Fibroblast of villous mesenchyme (primary cell): Measurements from ENCODE around the gene EPB41L3. TPM values are rescaled to one million over a fixed set of nuclear protein-coding genes. Genes with fewer than 3 reads are reported as not detected.
A peak's percentile ranks its signal among the peaks of the same experiment; 100 is the strongest.

ENCODE experiments used
- DNase-seq: peaks from one replicate; pipeline ENCODE4 v3.0.0-alpha.2; 2010; ENCODE audit warnings: low read depth
- H3K4me3 ChIP-seq: 2 replicates; pipeline ENCODE4 v1.5.1; 2011; ENCODE audit warnings: low read depth, mild to moderate bottlenecking, low read length
- total RNA-seq: library from RNA; depleted of rRNA; stranded (reverse); fragments of >200 nt; gene quantifications from 2 replicates; pipeline ENCODE4 v1.2.3, GENCODE V29; 2012
- TF ChIP-seq, protein P1 (sequence below): IDR thresholded peaks from 2 replicates; pipeline ENCODE4 v1.5.1; 2012; ENCODE audit warnings: low read depth, mild to moderate bottlenecking, low read length; ENCODE audit not compliant: insufficient read depth

Gene EPB41L3
- total RNA-seq, 1 donor: 0.43 TPM

DNA sequence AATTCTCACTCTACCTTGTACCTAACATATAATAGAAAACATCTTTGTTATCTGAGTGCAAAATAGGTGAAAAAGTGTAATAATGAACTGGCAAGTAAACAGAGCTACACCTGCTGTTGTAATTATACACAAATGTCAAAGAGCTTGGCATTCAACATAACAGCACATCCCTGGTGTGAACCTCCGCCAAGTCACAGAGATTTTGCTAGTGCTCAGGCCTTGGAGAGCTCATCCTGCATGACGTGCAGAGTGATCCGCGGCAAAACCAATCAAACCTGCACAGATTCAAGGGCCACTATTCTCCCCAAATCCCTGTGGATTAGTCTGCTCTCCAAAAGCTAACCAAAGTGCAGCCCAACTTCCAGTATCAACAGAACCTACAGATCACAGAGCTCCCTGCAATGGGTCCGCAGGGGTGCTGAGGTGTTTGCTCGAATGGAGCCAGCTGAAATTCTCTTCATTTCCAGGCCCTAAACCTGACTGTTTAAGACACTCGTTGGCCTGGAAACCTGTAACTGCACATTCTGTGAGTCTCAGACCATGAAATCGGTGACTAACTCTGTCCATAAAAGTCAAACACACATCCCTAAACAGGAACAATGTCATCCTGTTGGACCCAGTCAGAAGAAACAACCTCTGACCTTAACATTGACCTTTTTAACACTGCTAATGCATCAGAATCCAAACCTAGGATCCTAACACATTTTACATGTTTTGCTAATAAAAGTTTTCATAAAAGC is 111.8 kb downstream of the EPB41L3 start:
- DNase-seq: no peak
- no peak overlapping the region for H3K4me3 ChIP-seq
- TF ChIP-seq, protein P1, sequence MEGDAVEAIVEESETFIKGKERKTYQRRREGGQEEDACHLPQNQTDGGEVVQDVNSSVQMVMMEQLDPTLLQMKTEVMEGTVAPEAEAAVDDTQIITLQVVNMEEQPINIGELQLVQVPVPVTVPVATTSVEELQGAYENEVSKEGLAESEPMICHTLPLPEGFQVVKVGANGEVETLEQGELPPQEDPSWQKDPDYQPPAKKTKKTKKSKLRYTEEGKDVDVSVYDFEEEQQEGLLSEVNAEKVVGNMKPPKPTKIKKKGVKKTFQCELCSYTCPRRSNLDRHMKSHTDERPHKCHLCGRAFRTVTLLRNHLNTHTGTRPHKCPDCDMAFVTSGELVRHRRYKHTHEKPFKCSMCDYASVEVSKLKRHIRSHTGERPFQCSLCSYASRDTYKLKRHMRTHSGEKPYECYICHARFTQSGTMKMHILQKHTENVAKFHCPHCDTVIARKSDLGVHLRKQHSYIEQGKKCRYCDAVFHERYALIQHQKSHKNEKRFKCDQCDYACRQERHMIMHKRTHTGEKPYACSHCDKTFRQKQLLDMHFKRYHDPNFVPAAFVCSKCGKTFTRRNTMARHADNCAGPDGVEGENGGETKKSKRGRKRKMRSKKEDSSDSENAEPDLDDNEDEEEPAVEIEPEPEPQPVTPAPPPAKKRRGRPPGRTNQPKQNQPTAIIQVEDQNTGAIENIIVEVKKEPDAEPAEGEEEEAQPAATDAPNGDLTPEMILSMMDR: no peak

DNA sequence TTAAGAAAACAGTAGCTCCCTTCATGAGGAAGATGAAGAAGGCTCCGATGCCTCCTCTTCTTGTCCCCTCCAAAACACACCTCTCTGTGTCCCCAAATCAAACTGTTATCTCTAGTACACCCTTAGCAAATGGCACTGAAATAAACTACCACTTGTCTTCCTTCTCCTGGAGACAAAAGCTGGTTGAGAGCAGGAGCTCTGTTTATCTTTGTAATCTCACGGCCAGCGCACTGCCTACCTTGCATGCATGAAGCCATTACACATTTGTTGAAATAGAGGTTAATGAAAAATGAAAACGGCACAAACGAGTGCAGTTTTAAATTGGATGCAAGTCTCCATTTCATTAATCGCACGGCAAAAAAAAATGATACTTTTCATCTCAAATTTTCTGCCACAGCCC is 113.7 kb downstream of the EPB41L3 start:
- no peak overlapping the region for H3K4me3 ChIP-seq
- DNase-seq: no peak
- TF ChIP-seq, protein P1: no peak

DNA sequence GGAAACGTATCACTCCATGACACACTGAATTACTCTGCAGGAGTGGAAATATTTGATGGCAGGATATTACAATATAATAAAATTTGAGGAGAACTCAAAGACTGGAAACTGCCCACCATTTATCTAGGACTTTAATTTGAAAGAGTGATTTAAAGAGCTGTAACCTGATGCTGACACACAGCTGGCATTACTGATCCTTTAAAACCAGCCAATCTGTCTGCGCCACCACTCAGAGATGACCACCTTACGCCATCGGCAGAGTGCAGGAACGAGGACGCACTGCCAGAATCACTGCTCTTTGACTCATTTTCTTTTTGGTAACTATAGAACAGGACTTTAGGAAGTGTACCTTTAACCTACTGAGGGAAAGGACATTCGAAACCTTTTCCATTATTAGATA is 114.1 kb downstream of the EPB41L3 start:
- TF ChIP-seq, protein P1: no peak
- no peak overlapping the region for H3K4me3 ChIP-seq
- no peak for DNase-seq

DNA sequence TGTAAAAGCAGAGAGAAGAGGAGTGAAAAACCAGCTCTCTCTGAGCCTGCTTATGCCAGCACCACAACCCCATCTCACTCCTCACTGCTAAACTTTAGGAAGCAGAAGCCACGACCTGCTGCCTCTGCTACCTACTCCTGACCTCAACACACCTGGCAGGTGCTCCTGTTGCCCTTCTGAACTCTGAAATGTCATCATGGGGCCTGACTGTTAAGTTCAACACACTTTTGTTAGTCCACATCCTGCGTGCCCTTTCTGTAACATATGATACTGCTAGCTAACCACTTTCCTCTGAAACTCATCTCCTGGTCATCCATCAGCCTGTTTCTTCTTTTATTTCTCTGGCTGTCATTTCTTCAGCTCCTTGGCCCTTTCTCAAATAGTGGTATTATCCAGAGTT is 118.1 kb downstream of the EPB41L3 start:
- TF ChIP-seq, protein P1: no peak

DNA sequence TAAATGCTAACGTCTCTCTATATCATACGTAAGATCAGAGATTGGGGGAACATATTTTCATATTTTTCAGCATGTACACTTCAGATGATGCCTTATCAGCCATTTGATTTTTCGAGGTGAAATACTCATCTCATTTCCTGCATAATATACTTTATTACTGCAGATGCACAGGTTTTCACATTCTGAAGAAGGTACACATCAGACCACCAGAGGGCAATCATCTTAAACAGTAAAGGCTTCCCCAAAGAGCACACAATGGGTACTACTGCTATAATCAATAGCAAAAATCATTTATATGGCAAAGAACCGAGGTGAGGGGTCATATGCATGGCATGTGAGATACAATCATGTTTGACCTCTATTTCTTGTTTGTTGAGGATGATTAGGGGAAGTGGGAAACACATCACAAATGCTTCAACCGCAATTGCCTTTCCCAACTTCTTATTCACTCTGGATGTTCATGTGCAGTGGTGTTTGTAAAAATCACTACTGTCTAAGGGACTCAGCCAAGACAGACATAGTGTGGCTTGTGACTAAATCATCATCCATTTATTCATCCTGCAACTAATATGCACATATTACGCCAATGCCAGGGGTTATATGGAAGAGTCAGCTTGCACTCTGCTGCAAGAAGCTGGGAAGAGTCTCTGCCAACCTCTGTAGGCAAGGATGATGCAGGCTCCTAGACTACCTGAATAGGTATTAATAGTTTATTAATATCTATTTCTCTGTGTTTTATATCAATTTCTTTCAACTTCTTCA is 118.7 kb downstream of the EPB41L3 start:
- TF ChIP-seq, protein P1: peak; percentile 26
- H3K4me3 ChIP-seq: no peak overlapping the region
- DNase-seq: peak; percentile 8

More for the DNA sequence above, 118.1 kb downstream of the EPB41L3 start:
- DNase-seq: no peak
- no peak overlapping the region for H3K4me3 ChIP-seq

DNA sequence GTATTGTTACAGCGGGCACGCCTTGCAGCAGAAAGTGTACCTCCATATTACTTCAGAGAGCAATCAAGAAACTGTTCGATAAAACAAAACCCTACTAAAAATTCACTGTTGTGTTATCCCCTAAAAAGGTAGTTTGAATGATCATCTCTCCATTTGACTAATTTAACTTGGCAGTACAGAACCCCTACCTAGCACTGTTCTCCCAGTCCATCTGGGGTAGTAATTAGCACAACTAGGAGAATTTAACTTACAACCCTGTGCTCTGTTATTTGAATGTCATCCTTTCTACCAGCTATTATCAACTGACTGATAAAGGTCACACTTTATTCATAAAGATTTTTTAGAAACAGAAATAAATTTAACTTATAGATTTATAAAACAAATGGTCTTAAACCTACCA is 121.2 kb downstream of the EPB41L3 start:
- no peak for DNase-seq
- H3K4me3 ChIP-seq: no peak overlapping the region
- TF ChIP-seq, protein P1: no peak
